IMR-90 (cell line): ENCODE measurements around the gene GLMN.
"Not testable (repeated sequence)": the region's sequence is repeated elsewhere in the genome, so short reads cannot be mapped to it uniquely, and the experiment has no call there.

ENCODE experiments used
- CTCF ChIP-seq: conservative IDR thresholded peaks from 2 replicates; pipeline ENCODE4 v1.5.1; 2012; ENCODE audit warnings: mild to moderate bottlenecking, low read depth, low read length, improper control_type of control experiment
- FOS ChIP-seq: fragments of 150-350 bp; IDR thresholded peaks from 2 replicates; pipeline ENCODE4 v1.6.1; 2016; ENCODE audit warnings: low read depth, low read length
- MAFK ChIP-seq: IDR thresholded peaks from 2 replicates; pipeline ENCODE4 v1.6.1; 2012; ENCODE audit warnings: low read depth, low read length, improper control_type of control experiment
- MXI1 ChIP-seq: IDR thresholded peaks from 2 replicates; pipeline ENCODE4 v1.6.1; 2012; ENCODE audit warnings: low read depth, mild to moderate bottlenecking, low read length, moderate library complexity, borderline replicate concordance
- POLR2A ChIP-seq: IDR thresholded peaks from 2 replicates; pipeline ENCODE4 v1.6.1; 2012; ENCODE audit warnings: mild to moderate bottlenecking, low read depth, low read length
- RAD21 ChIP-seq: IDR thresholded peaks from 2 replicates; pipeline ENCODE4 v1.6.1; 2012; ENCODE audit warnings: low read length, improper control_type of control experiment
- RCOR1 ChIP-seq: IDR thresholded peaks from 2 replicates; pipeline ENCODE4 v1.6.1; 2012; ENCODE audit warnings: mild to moderate bottlenecking, low read length, improper control_type of control experiment; ENCODE audit not compliant: insufficient replicate concordance
- RFX5 ChIP-seq: IDR thresholded peaks from 2 replicates; pipeline ENCODE4 v1.8.0; 2012; ENCODE audit warnings: low read depth, mild to moderate bottlenecking, low read length, moderate library complexity
- USF2 ChIP-seq: fragments of 150-350 bp; IDR thresholded peaks from 2 replicates; pipeline ENCODE4 v1.6.1; 2017; ENCODE audit warnings: mild to moderate bottlenecking, antibody characterized with exemption, low read length, low read depth

GRCh38 chr1:92279781-92280180 is 19.0 kb downstream of the GLMN start:
- TF ChIP-seq POLR2A, CTCF, FOS, USF2, MAFK, RAD21, MXI1, RFX5, RCOR1: not testable (repeated sequence)
